Measurements from ENCODE around the gene MAP4K3. TPM values are rescaled to one million over a fixed set of nuclear protein-coding genes. Genes with fewer than 3 reads are reported as not detected.

The MAP4K3 gene
- total and polyA plus RNA-seq, 2 of the 8 experiments (the other 6 are each of a cell fraction or from before 2014, with no cell fraction given): 11.4 to 63.0 TPM

DNA sequence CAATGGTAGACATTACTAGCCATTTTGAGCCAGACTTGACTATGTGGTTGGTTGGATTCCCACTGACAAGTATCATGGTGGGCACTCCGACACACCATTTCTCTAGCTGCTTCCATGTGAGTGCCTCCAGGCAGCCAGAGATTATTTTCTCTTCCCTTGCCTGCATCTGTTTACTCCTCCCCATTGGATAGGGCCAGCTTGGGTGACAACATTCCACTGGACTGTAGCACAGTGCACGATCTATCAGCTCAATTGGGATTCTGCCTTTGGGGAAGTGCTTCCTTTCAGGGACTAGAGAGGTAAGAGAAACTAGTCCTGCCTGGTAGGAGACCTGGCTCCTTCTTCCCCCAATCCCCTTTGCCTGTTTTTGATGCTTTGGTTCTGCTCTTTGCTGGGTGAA, 49.0 kb upstream of the MAP4K3 start:
- Histone ChIP-seq H3K36me3 (ENCODE audit: control insufficient read depth in 2 of 4, insufficient read depth in 4 of 4, low read length in 3 of 4) (no peaks in the 10 kb centered on the region), H3K14ac (ENCODE audit: insufficient read length) (no peak overlapping the region), H2BK20ac (ENCODE audit: low read length) (peak overlapping the region; percentile 74), H3K4me2 (ENCODE audit: insufficient read depth in 1 of 2, low read depth in 2 of 2, low read length in 2 of 2) (no peak overlapping the region), H3K9me3 (ENCODE audit: insufficient read depth in 2 of 2, low read depth in 1 of 2, low read length in 1 of 2) (no peaks in the 10 kb centered on the region), H3K23me2 (ENCODE audit: low read depth, low read length) (no peaks in the 10 kb centered on the region), H4K5ac (ENCODE audit: insufficient read length, low read depth, low read length) (no peak overlapping the region), H3K23ac (ENCODE audit: insufficient read length) (no peak overlapping the region), H3K18ac (ENCODE audit: extremely low read depth, low read length) (peak overlapping the region; percentile 85), H2AK5ac (ENCODE audit: low read depth, low read length) (peak overlapping the region; percentile 18; the same call in 1 of the 2 replicates), H2BK15ac (ENCODE audit: low read length) (0 out of 2 replicates have a peak overlapping the region, but pooled peaks have one; percentile 76), H3K27ac (ENCODE audit: low read depth, low read length) (no peak overlapping the region), H2AFZ (ENCODE audit: low read length) (no peak overlapping the region), H4K20me1 (replicated peaks in 1 of 2; ENCODE audit: control insufficient read depth in 1 of 2, insufficient read depth in 2 of 2, low read length in 2 of 2) (no peaks in the 10 kb centered on the region), H4K91ac (replicated peaks; ENCODE audit: insufficient read length, low read length) (peak overlapping the region; percentile 92), H3K79me2 (ENCODE audit: control insufficient read depth in 1 of 2, insufficient read depth in 2 of 2, low read length in 2 of 2) (no peaks in the 10 kb centered on the region), H3K4me1 (replicated peaks in 1 of 4; ENCODE audit: control insufficient read depth in 3 of 4, insufficient read depth in 4 of 4, low read length in 3 of 4) (peaks cover 0 to 17% (median 7%) of the 10 kb centered on the region in 4 experiments; a peak in 4 of 7 replicates), H2BK120ac (replicated peaks; ENCODE audit: low read depth, low read length) (peak overlapping the region; percentile 1), H2BK12ac (ENCODE audit: low read depth, low read length) (peak overlapping the region; percentile 90; the same call in 1 of the 2 replicates), H3K79me1 (ENCODE audit: low read depth, low read length) (no peaks in the 10 kb centered on the region), H3K56ac (replicated peaks; ENCODE audit: insufficient read length, low read depth, low read length) (no peak overlapping the region), H3K9ac (replicated peaks in 1 of 4; ENCODE audit: extremely low read depth in 1 of 4, low read depth in 3 of 4, low read length in 3 of 4) (no peak overlapping the region), H2BK5ac (ENCODE audit: low read depth, low read length) (peak overlapping the region; percentile 96; the same call in 1 of the 2 replicates), H3K4ac (replicated peaks; ENCODE audit: insufficient read length, low read depth, low read length) (peak overlapping the region; percentile 0), H3K27me3 (replicated peaks in 1 of 4; ENCODE audit: control insufficient read depth in 3 of 4, extremely low read depth in 1 of 4, insufficient read depth in 3 of 4, low read length in 3 of 4) (no peaks in the 10 kb centered on the region), H4K8ac (ENCODE audit: extremely low read depth, insufficient read depth, low read length) (no peak overlapping the region), H3K4me3 (ENCODE audit: extremely low read depth in 1 of 4, insufficient read depth in 2 of 4, low read depth in 3 of 4, low read length in 4 of 4) (no peak overlapping the region)
- 85% methylated on average over 2 of the region's 2 CpGs; no CpG with 5 or more reads in 1 of the 2 experiments for WGBS, 2 experiments (ENCODE audit: extremely low coverage in 1 of 2, insufficient coverage in 1 of 2, insufficient read length in 1 of 2, insufficient replicate concordance in 2 of 2, low coverage in 1 of 2, low lambda C conversion rate in 2 of 2, missing lambda C conversion rate in 1 of 2)
- no peak for DNase-seq (ENCODE audit: low read depth in 1 of 2, low spot score in 2 of 2)
- no peak for FAIRE-seq
- ChIA-PET CTCF (ENCODE audit: partially characterized antibody) (interaction anchor here (1.0 kb wide), 1 partner anchor 13 kb away, joined by 3 read pairs; no protein-coding TSS in a partner anchor), POLR2A (ENCODE audit: partially characterized antibody) (interaction anchor here (1.6 kb wide), 1 partner anchor 9 kb away, joined by 3 read pairs; no protein-coding TSS in a partner anchor)
- TF ChIP-seq, protein P1, sequence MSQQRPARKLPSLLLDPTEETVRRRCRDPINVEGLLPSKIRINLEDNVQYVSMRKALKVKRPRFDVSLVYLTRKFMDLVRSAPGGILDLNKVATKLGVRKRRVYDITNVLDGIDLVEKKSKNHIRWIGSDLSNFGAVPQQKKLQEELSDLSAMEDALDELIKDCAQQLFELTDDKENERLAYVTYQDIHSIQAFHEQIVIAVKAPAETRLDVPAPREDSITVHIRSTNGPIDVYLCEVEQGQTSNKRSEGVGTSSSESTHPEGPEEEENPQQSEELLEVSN (IDR thresholded peaks at IDR 0.05): no peak
- TF ChIP-seq, protein P2, sequence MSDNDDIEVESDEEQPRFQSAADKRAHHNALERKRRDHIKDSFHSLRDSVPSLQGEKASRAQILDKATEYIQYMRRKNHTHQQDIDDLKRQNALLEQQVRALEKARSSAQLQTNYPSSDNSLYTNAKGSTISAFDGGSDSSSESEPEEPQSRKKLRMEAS (IDR thresholded peaks at IDR 0.05): no peak
- TF ChIP-seq RXRA (IDR thresholded peaks at IDR 0.05; ENCODE audit: insufficient read depth, low read depth, low read length): no peak
- TF ChIP-seq RNF2 (IDR thresholded peaks at IDR 0.05; ENCODE audit: borderline replicate concordance, low read depth, low read length, missing control alignments, poor library complexity, severe bottlenecking): no peak
- no peak for TF ChIP-seq TBP (IDR thresholded peaks at IDR 0.05; ENCODE audit: low read depth, low read length)
- no peak for TF ChIP-seq HDAC6 (IDR thresholded peaks at IDR 0.05; ENCODE audit: low read depth, low read length)
- no peak for TF ChIP-seq EP300 (IDR thresholded peaks at IDR 0.05; ENCODE audit: borderline replicate concordance in 1 of 2, low read depth in 2 of 2, low read length in 2 of 2)
- no peak for TF ChIP-seq SP4 (IDR thresholded peaks at IDR 0.05; ENCODE audit: low read length)
- TF ChIP-seq FOSL1 (IDR thresholded peaks at IDR 0.05; ENCODE audit: insufficient read depth, low read depth, low read length): no peak
- no peak for TF ChIP-seq BRCA1 (IDR thresholded peaks at IDR 0.05; ENCODE audit: low read depth, low read length)
- no peak for TF ChIP-seq TAF7 (optimal IDR thresholded peaks at IDR 0.05; ENCODE audit: borderline replicate concordance, low read depth, low read length)
- TF ChIP-seq NANOG (IDR thresholded peaks at IDR 0.05; ENCODE audit: insufficient read depth, low read depth, low read length, poor library complexity, severe bottlenecking): no peak
